ENCODE measurements around the gene PAX8.

Gene PAX8

GRCh38 chr2:113230531-113230930, 48.2 kb downstream of the PAX8 start:
- no peak overlapping the region for H3K4me3 ChIP-seq
- no peak for DNase-seq (ENCODE audit: low read depth, low spot score)
- H3K27ac ChIP-seq = no peak overlapping the region

GRCh38 chr2:113229795-113230194, 48.9 kb downstream of the PAX8 start:
- H3K4me3 ChIP-seq = no peak overlapping the region
- no peaks in the 10 kb centered on the region for H3K36me3 ChIP-seq (ENCODE audit: insufficient read depth, low read length)
- DNase-seq (ENCODE audit: low read depth, low spot score) = no peak
- H3K9ac ChIP-seq (ENCODE audit: insufficient read length) = no peak overlapping the region
- no peak overlapping the region for H3K27ac ChIP-seq
- no peak for TF ChIP-seq EZH2 (IDR thresholded peaks at IDR 0.05)
- TF ChIP-seq POLR2AphosphoS5 (IDR thresholded peaks at IDR 0.05; ENCODE audit: borderline replicate concordance, low read depth, low read length) = no peak
- no peak for TF ChIP-seq FOXP2 (optimal IDR thresholded peaks at IDR 0.05; ENCODE audit: control extremely low read depth, extremely low read length, insufficient read depth)
- H3K9me3 ChIP-seq (ENCODE audit: low read depth, low read length) = no peaks in the 10 kb centered on the region; the same call in 1 of the 2 replicates

More at GRCh38 chr2:113230531-113230930, 48.2 kb downstream of the PAX8 start:
- TF ChIP-seq FOXP2 (optimal IDR thresholded peaks at IDR 0.05; ENCODE audit: control extremely low read depth, extremely low read length, insufficient read depth) (no peak), EZH2 (IDR thresholded peaks at IDR 0.05) (no peak), POLR2AphosphoS5 (IDR thresholded peaks at IDR 0.05; ENCODE audit: borderline replicate concordance, low read depth, low read length) (no peak)
- H3K9me3 ChIP-seq (ENCODE audit: low read depth, low read length) = no peaks in the 10 kb centered on the region; the same call in 1 of the 2 replicates
- H3K9ac ChIP-seq (ENCODE audit: insufficient read length) = no peak overlapping the region
- no peaks in the 10 kb centered on the region for H3K36me3 ChIP-seq (ENCODE audit: insufficient read depth, low read length)

GRCh38 chr2:113228991-113229716, 49.6 kb downstream of the PAX8 start:
- H3K27ac ChIP-seq = no peak overlapping the region
- H3K36me3 ChIP-seq (ENCODE audit: insufficient read depth, low read length) = no peaks in the 10 kb centered on the region
- no peak for DNase-seq (ENCODE audit: low read depth, low spot score)
- no peak overlapping the region for H3K9ac ChIP-seq (ENCODE audit: insufficient read length)
- H3K9me3 ChIP-seq (ENCODE audit: low read depth, low read length) = no peaks in the 10 kb centered on the region; the same call in 1 of the 2 replicates
- no peak overlapping the region for H3K4me3 ChIP-seq
- no peak for TF ChIP-seq EZH2 (IDR thresholded peaks at IDR 0.05)
- no peak for TF ChIP-seq POLR2AphosphoS5 (IDR thresholded peaks at IDR 0.05; ENCODE audit: borderline replicate concordance, low read depth, low read length)
- no peak for TF ChIP-seq FOXP2 (optimal IDR thresholded peaks at IDR 0.05; ENCODE audit: control extremely low read depth, extremely low read length, insufficient read depth)

- no peaks in the 10 kb centered on the region for H3K36me3 ChIP-seq (ENCODE audit: insufficient read depth, low read length)
- no peak overlapping the region for H3K9ac ChIP-seq (ENCODE audit: insufficient read length)
- no peak overlapping the region for H3K27ac ChIP-seq
- no peak overlapping the region for H3K4me3 ChIP-seq
- H3K9me3 ChIP-seq (ENCODE audit: low read depth, low read length) = no peaks in the 10 kb centered on the region; the same call in 1 of the 2 replicates
- DNase-seq (ENCODE audit: low read depth, low spot score) = no peak
- no peak for TF ChIP-seq EZH2 (IDR thresholded peaks at IDR 0.05)
- TF ChIP-seq POLR2AphosphoS5 (IDR thresholded peaks at IDR 0.05; ENCODE audit: borderline replicate concordance, low read depth, low read length) = no peak
These were observed 50.4 kb downstream of the PAX8 start for GRCh38 chr2:113228351-113228750.

GRCh38 chr2:113227698-113228097, 51.0 kb downstream of the PAX8 start:
- Histone ChIP-seq H3K9ac (ENCODE audit: insufficient read length) (no peak overlapping the region), H3K36me3 (ENCODE audit: insufficient read depth, low read length) (no peaks in the 10 kb centered on the region), H3K4me3 (no peak overlapping the region), H3K9me3 (ENCODE audit: low read depth, low read length) (no peaks in the 10 kb centered on the region; the same call in 1 of the 2 replicates), H3K27ac (no peak overlapping the region)
- TF ChIP-seq EZH2 (IDR thresholded peaks at IDR 0.05) = no peak
- TF ChIP-seq FOXP2 (optimal IDR thresholded peaks at IDR 0.05; ENCODE audit: control extremely low read depth, extremely low read length, insufficient read depth) = no peak
- TF ChIP-seq POLR2AphosphoS5 (IDR thresholded peaks at IDR 0.05; ENCODE audit: borderline replicate concordance, low read depth, low read length) = no peak
- no peak for DNase-seq (ENCODE audit: low read depth, low spot score)

GRCh38 chr2:113227290-113227689, 51.4 kb downstream of the PAX8 start:
- Histone ChIP-seq H3K36me3 (ENCODE audit: insufficient read depth, low read length) (no peaks in the 10 kb centered on the region), H3K27ac (no peak overlapping the region), H3K9me3 (ENCODE audit: low read depth, low read length) (no peaks in the 10 kb centered on the region; the same call in 1 of the 2 replicates), H3K9ac (ENCODE audit: insufficient read length) (no peak overlapping the region), H3K4me3 (no peak overlapping the region)
- TF ChIP-seq EZH2 (IDR thresholded peaks at IDR 0.05) (no peak), POLR2AphosphoS5 (IDR thresholded peaks at IDR 0.05; ENCODE audit: borderline replicate concordance, low read depth, low read length) (no peak), FOXP2 (optimal IDR thresholded peaks at IDR 0.05; ENCODE audit: control extremely low read depth, extremely low read length, insufficient read depth) (no peak)
- DNase-seq (ENCODE audit: low read depth, low spot score) = no peak

- no peak for TF ChIP-seq POLR2AphosphoS5 (IDR thresholded peaks at IDR 0.05; ENCODE audit: borderline replicate concordance, low read depth, low read length)
- TF ChIP-seq FOXP2 (optimal IDR thresholded peaks at IDR 0.05; ENCODE audit: control extremely low read depth, extremely low read length, insufficient read depth) = no peak
- no peak for TF ChIP-seq EZH2 (IDR thresholded peaks at IDR 0.05)
- Histone ChIP-seq H3K9ac (ENCODE audit: insufficient read length) (no peak overlapping the region), H3K9me3 (ENCODE audit: low read depth, low read length) (no peaks in the 10 kb centered on the region; the same call in 1 of the 2 replicates), H3K36me3 (ENCODE audit: insufficient read depth, low read length) (no peaks in the 10 kb centered on the region), H3K4me3 (no peak overlapping the region), H3K27ac (no peak overlapping the region)
- DNase-seq (ENCODE audit: low read depth, low spot score) = no peak
These were observed 52.3 kb downstream of the PAX8 start for GRCh38 chr2:113226462-113226861.

GRCh38 chr2:113225263-113226259, 53.2 kb downstream of the PAX8 start:
- TF ChIP-seq POLR2AphosphoS5 (IDR thresholded peaks at IDR 0.05; ENCODE audit: borderline replicate concordance, low read depth, low read length) = no peak
- no peak for TF ChIP-seq EZH2 (IDR thresholded peaks at IDR 0.05)
- TF ChIP-seq FOXP2 (optimal IDR thresholded peaks at IDR 0.05; ENCODE audit: control extremely low read depth, extremely low read length, insufficient read depth) = no peak
- H3K4me3 ChIP-seq = peak overlapping the region; percentile 47
- H3K27ac ChIP-seq = no peak overlapping the region
- H3K36me3 ChIP-seq (ENCODE audit: insufficient read depth, low read length) = no peaks in the 10 kb centered on the region
- peak overlapping the region; percentile 17 for H3K9ac ChIP-seq (ENCODE audit: insufficient read length)
- H3K9me3 ChIP-seq (ENCODE audit: low read depth, low read length) = no peaks in the 10 kb centered on the region; the same call in 1 of the 2 replicates
- no peak for DNase-seq (ENCODE audit: low read depth, low spot score)

Data from SK-N-MC (cell line).